Measurements from ENCODE around the gene MKRN2OS.

MKRN2OS gene

GRCh38 chr3:12522721-12523120 is 22.6 kb downstream of the MKRN2OS start:
- ATAC-seq (ENCODE audit: insufficient read depth, low read depth) (no peak), DNase-seq (no peak)
- no peaks in the 10 kb centered on the region for H3K4me1 ChIP-seq (ENCODE audit: insufficient read depth, low read length)
- H3K9ac ChIP-seq (ENCODE audit: low read depth, low read length), result no peak overlapping the region
- H3K27ac ChIP-seq (ENCODE audit: low read length), result no peak overlapping the region
- H3K9me3 ChIP-seq (ENCODE audit: insufficient read depth, low read length, severe bottlenecking), result no peaks in the 10 kb centered on the region
- no peaks in the 10 kb centered on the region for H4K20me1 ChIP-seq (ENCODE audit: insufficient read depth, low read length)
- H3K4me3 ChIP-seq (ENCODE audit: low read depth in 1 of 2, low read length in 2 of 2), result no peak overlapping the region
- no peak overlapping the region for H3K4me2 ChIP-seq (ENCODE audit: insufficient read depth, low read length)
- H3K79me2 ChIP-seq (ENCODE audit: insufficient read depth, low read length), result no peaks in the 10 kb centered on the region
- no peak overlapping the region for H2AFZ ChIP-seq (ENCODE audit: low read depth, low read length)
- no peaks in the 10 kb centered on the region for H3K27me3 ChIP-seq (ENCODE audit: insufficient read depth, low read length, poor library complexity)
- H3K36me3 ChIP-seq (ENCODE audit: insufficient read depth, low read length), result peaks cover 56% of the 10 kb centered on the region
- TF ChIP-seq CTCF (IDR thresholded peaks at IDR 0.05; ENCODE audit: borderline replicate concordance, extremely low read depth, low read length, poor library complexity, severe bottlenecking) (no peak), EZH2 (IDR thresholded peaks at IDR 0.05; ENCODE audit: borderline replicate concordance, low read depth, low read length, severe bottlenecking) (no peak)

GRCh38 chr3:12521010-12521409 is 24.3 kb downstream of the MKRN2OS start:
- no peaks in the 10 kb centered on the region for H3K9me3 ChIP-seq (ENCODE audit: insufficient read depth, low read length, severe bottlenecking)
- ATAC-seq (ENCODE audit: insufficient read depth, low read depth), result no peak
- H3K27me3 ChIP-seq (ENCODE audit: insufficient read depth, low read length, poor library complexity), result no peaks in the 10 kb centered on the region

GRCh38 chr3:12518261-12519028 is 26.9 kb downstream of the MKRN2OS start:
- Histone ChIP-seq H4K20me1 (ENCODE audit: insufficient read depth, low read length) (no peaks in the 10 kb centered on the region), H3K4me3 (ENCODE audit: low read depth in 1 of 2, low read length in 2 of 2) (no peak overlapping the region), H3K9ac (ENCODE audit: low read depth, low read length) (no peak overlapping the region), H3K4me1 (ENCODE audit: insufficient read depth, low read length) (no peaks in the 10 kb centered on the region), H3K27me3 (ENCODE audit: insufficient read depth, low read length, poor library complexity) (no peaks in the 10 kb centered on the region), H3K36me3 (ENCODE audit: insufficient read depth, low read length) (peaks cover 48% of the 10 kb centered on the region), H3K4me2 (ENCODE audit: insufficient read depth, low read length) (no peak overlapping the region), H3K9me3 (ENCODE audit: insufficient read depth, low read length, severe bottlenecking) (no peaks in the 10 kb centered on the region), H2AFZ (ENCODE audit: low read depth, low read length) (no peak overlapping the region), H3K79me2 (ENCODE audit: insufficient read depth, low read length) (no peaks in the 10 kb centered on the region), H3K27ac (ENCODE audit: low read length) (no peak overlapping the region)
- TF ChIP-seq CTCF (IDR thresholded peaks at IDR 0.05; ENCODE audit: borderline replicate concordance, extremely low read depth, low read length, poor library complexity, severe bottlenecking) (no peak), EZH2 (IDR thresholded peaks at IDR 0.05; ENCODE audit: borderline replicate concordance, low read depth, low read length, severe bottlenecking) (no peak)
- DNase-seq (no peak), ATAC-seq (ENCODE audit: insufficient read depth, low read depth) (no peak)

More at GRCh38 chr3:12521010-12521409, 24.3 kb downstream of the MKRN2OS start:
- no peak overlapping the region for H2AFZ ChIP-seq (ENCODE audit: low read depth, low read length)
- no peak for DNase-seq
- H3K79me2 ChIP-seq (ENCODE audit: insufficient read depth, low read length), result no peaks in the 10 kb centered on the region
- no peak overlapping the region for H3K9ac ChIP-seq (ENCODE audit: low read depth, low read length)
- H3K36me3 ChIP-seq (ENCODE audit: insufficient read depth, low read length), result peaks cover 45% of the 10 kb centered on the region
- no peak overlapping the region for H3K4me2 ChIP-seq (ENCODE audit: insufficient read depth, low read length)
- H3K4me3 ChIP-seq (ENCODE audit: low read depth in 1 of 2, low read length in 2 of 2), result no peak overlapping the region
- H3K4me1 ChIP-seq (ENCODE audit: insufficient read depth, low read length), result no peaks in the 10 kb centered on the region
- TF ChIP-seq EZH2 (IDR thresholded peaks at IDR 0.05; ENCODE audit: borderline replicate concordance, low read depth, low read length, severe bottlenecking), result no peak
- no peak for TF ChIP-seq CTCF (IDR thresholded peaks at IDR 0.05; ENCODE audit: borderline replicate concordance, extremely low read depth, low read length, poor library complexity, severe bottlenecking)
- H3K27ac ChIP-seq (ENCODE audit: low read length), result no peak overlapping the region
- H4K20me1 ChIP-seq (ENCODE audit: insufficient read depth, low read length), result no peaks in the 10 kb centered on the region
